K562 (cell line): Measurements from ENCODE around the gene CCP110. TPM values are rescaled to one million over a fixed set of nuclear protein-coding genes. Genes with fewer than 3 reads are reported as not detected.

ENCODE experiments used
- ATAC-seq: fragments of 200-7000 bp; cut with Tn5 transposase; 3 replicates; pipeline ENCODE4 v1.9.1; 2020; ENCODE audit warnings: moderate library complexity
- BruUV-seq: library from RNA; stranded (reverse); fragments of 400-500 nt; replicated peaks from 2 replicates; lab custom pipeline; 2021; lab: Mats Ljungman, UMichigan
- CTCF ChIA-PET: fragments of 300-600 bp; formaldehyde crosslinking; extraction: SDS; loops from one replicate; lab custom pipeline; 2021; ENCODE audit warnings: low intra/inter-chr PET ratio; lab: Yijun Ruan, JAX
- POLR2A ChIA-PET: fragments of 300-600, 350-650 bp; sonication (Branson Sonifier 250); formaldehyde crosslinking; extraction: SDS; loops from one replicate; lab custom pipeline; 2021; ENCODE audit warnings: antibody characterized with exemption, inconsistent platforms; lab: Yijun Ruan, JAX
- DNase-seq, 4 experiments: peaks; one replicate each; pipeline versions ENCODE4 v3.0.0 to v3.0.0-alpha.2; 2011 to 2018; ENCODE audit warnings: low spot score in 3 of 4, mixed read lengths in 3 of 4; ENCODE audit errors: extremely low read depth in 1 of 4
- FAIRE-seq: peaks from 2 replicates; lab custom pipeline; 2011; peaks lifted over from hg19 to GRCh38; lab: Jason Lieb, UNC
- H2AFZ ChIP-seq: 2 replicates; pipeline ENCODE4 v1.6.0; 2011; ENCODE audit warnings: low read depth, low read length, control low read depth, inconsistent platforms
- H3K27ac ChIP-seq: fragments of 200-600 bp; 3 replicates; pipeline ENCODE4 v1.8.0; 2011; ENCODE audit warnings: low read depth, mild to moderate bottlenecking, control low read depth, inconsistent platforms, low read length, moderate library complexity, mixed read lengths; ENCODE audit errors: extremely low read depth
- H3K27me3 ChIP-seq, 2 experiments: fragments of 300-600 bp in 1 of 2; 2 replicates in 1 of 2; 3 replicates in 1 of 2; pipeline versions ENCODE4 v1.6.0 to v1.8.0; 2011; ENCODE audit warnings: inconsistent platforms in 2 of 2, low read length in 2 of 2, mild to moderate bottlenecking in 1 of 2, mixed read lengths in 1 of 2, moderate library complexity in 1 of 2; ENCODE audit not compliant: control insufficient read depth in 2 of 2, insufficient read depth in 2 of 2
- H3K36me3 ChIP-seq: fragments of 300-600 bp; 3 replicates; pipeline ENCODE4 v1.8.0; 2011; ENCODE audit warnings: mild to moderate bottlenecking, low read length, inconsistent platforms; ENCODE audit not compliant: control insufficient read depth, insufficient read depth
- H3K4me1 ChIP-seq, 2 experiments: fragments of 200-600 bp in 1 of 2; replicated peaks in 1 of 2; 2 replicates in 1 of 2; 3 replicates in 1 of 2; pipeline versions ENCODE4 v1.5.1 to v1.8.0; 2011; ENCODE audit warnings: inconsistent platforms in 2 of 2, low read length in 2 of 2, mild to moderate bottlenecking in 1 of 2, mixed read lengths in 1 of 2, moderate library complexity in 1 of 2; ENCODE audit not compliant: control insufficient read depth in 2 of 2, insufficient read depth in 2 of 2
- H3K4me2 ChIP-seq: 2 replicates; pipeline ENCODE4 v1.6.1; 2011; ENCODE audit warnings: low read length, control low read depth, inconsistent platforms, mixed read lengths; ENCODE audit not compliant: insufficient read depth
- H3K4me3 ChIP-seq: fragments of 200-600 bp; sonication (generic), shearing (Covaris generic); 2 replicates; pipeline ENCODE4 v1.5.1; 2016; ENCODE audit warnings: control low read depth, inconsistent platforms
- H3K79me2 ChIP-seq: fragments of 200-600 bp; 3 replicates; pipeline ENCODE4 v1.8.0; 2011; ENCODE audit warnings: low read length, inconsistent platforms; ENCODE audit not compliant: control insufficient read depth, insufficient read depth
- H3K9ac ChIP-seq, 2 experiments: 2 replicates each; pipeline versions ENCODE4 v1.6.0 to v1.6.1; 2011; ENCODE audit warnings: low read depth in 2 of 2, low read length in 2 of 2, control low read depth in 1 of 2, inconsistent platforms in 1 of 2, mild to moderate bottlenecking in 1 of 2, mixed read lengths in 1 of 2; ENCODE audit not compliant: insufficient read depth in 1 of 2
- H3K9me1 ChIP-seq: one replicate; pipeline ENCODE4 v1.6.0; 2011; ENCODE audit warnings: inconsistent platforms, mild to moderate bottlenecking, low read length, moderate library complexity; ENCODE audit not compliant: control insufficient read depth, insufficient read depth
- H3K9me3 ChIP-seq: replicated peaks from 2 replicates; pipeline ENCODE4 v1.5.1; 2011; ENCODE audit warnings: low read depth, low read length, inconsistent platforms; ENCODE audit not compliant: control insufficient read depth, insufficient read depth
- H4K20me1 ChIP-seq: replicated peaks from 2 replicates; pipeline ENCODE4 v1.6.1; 2011; ENCODE audit warnings: low read length, inconsistent platforms, mixed read lengths; ENCODE audit not compliant: control insufficient read depth, insufficient read depth
- CTBP1 ChIP-seq: fragments of 450-650 bp; IDR thresholded peaks from 2 replicates; pipeline ENCODE4 v1.6.1; 2016; ENCODE audit warnings: borderline replicate concordance
- ESRRA ChIP-seq: fragments of 450-650 bp; IDR thresholded peaks from 2 replicates; pipeline ENCODE4 v1.6.1; 2014; ENCODE audit warnings: low read depth, mild to moderate bottlenecking, moderate library complexity, borderline replicate concordance
- GABPA ChIP-seq: fragments of 200-800 bp; sonication (Bioruptor generic); conservative IDR thresholded peaks from 2 replicates; pipeline ENCODE4 v1.6.1; 2016; ENCODE audit warnings: low read depth, missing genetic modification characterization, missing compliant biosample characterization
- ILK ChIP-seq: fragments of 450-650 bp; IDR thresholded peaks from 2 replicates; pipeline ENCODE4 v1.6.1; 2016; ENCODE audit warnings: missing genetic modification characterization, low read depth, mild to moderate bottlenecking, missing compliant biosample characterization, moderate library complexity, borderline replicate concordance
- IRF2 ChIP-seq: sonication (generic); formaldehyde crosslinking; IDR thresholded peaks from 2 replicates; pipeline ENCODE4 v1.8.1; 2022; ENCODE audit warnings: mild to moderate bottlenecking, missing genetic modification reagents
- KAT7 ChIP-seq: sonication (generic); formaldehyde crosslinking; IDR thresholded peaks from 2 replicates; pipeline ENCODE4 v1.8.0; 2022; ENCODE audit warnings: missing genetic modification reagents, mild to moderate bottlenecking, borderline replicate concordance
- KLF1 ChIP-seq: fragments of 450-650 bp; IDR thresholded peaks from 2 replicates; pipeline ENCODE4 v1.6.1; 2016; ENCODE audit warnings: missing genetic modification characterization, missing compliant biosample characterization
- MCM2 ChIP-seq: fragments of 450-650 bp; IDR thresholded peaks from 2 replicates; pipeline ENCODE4 v1.6.1; 2017; ENCODE audit warnings: low read depth, mild to moderate bottlenecking
- PYGO2 ChIP-seq: fragments of 450-650 bp; IDR thresholded peaks from 2 replicates; pipeline ENCODE4 v1.6.1; 2016; ENCODE audit warnings: mild to moderate bottlenecking, missing genetic modification characterization, moderate library complexity, missing compliant biosample characterization
- SIRT6 ChIP-seq: IDR thresholded peaks from one replicate; pipeline ENCODE4 v1.6.1; 2012; ENCODE audit warnings: low read depth, mild to moderate bottlenecking, control low read depth, inconsistent platforms, low read length, moderate library complexity
- SIX5 ChIP-seq, 2 experiments: IDR thresholded peaks; 2 replicates each; pipeline ENCODE4 v1.6.1; 2011; ENCODE audit warnings: low read length in 2 of 2, borderline replicate concordance in 1 of 2, low read depth in 1 of 2, mild to moderate bottlenecking in 1 of 2, moderate library complexity in 1 of 2; ENCODE audit not compliant: insufficient read depth in 1 of 2
- ZFP36 ChIP-seq: fragments of 150-350 bp; IDR thresholded peaks from 2 replicates; pipeline ENCODE4 v1.6.1; 2018; ENCODE audit warnings: low read length, low read depth; ENCODE audit not compliant: partially characterized antibody
- ZKSCAN3 ChIP-seq: fragments of 250-450 bp; sonication (Bioruptor Pico); IDR thresholded peaks from 2 replicates; pipeline ENCODE4 v1.4.0; 2020
- ZNF184 ChIP-seq: sonication (generic); formaldehyde crosslinking; IDR thresholded peaks from 2 replicates; pipeline ENCODE4 v1.5.0; 2020; ENCODE audit warnings: missing genetic modification reagents
- ZNF384 ChIP-seq: IDR thresholded peaks from 2 replicates; pipeline ENCODE4 v1.6.1; 2012; ENCODE audit warnings: low read depth, low read length, improper control_type of control experiment
- ZNF766 ChIP-seq: fragments of 200-800 bp; sonication (Bioruptor generic); conservative IDR thresholded peaks from 2 replicates; pipeline ENCODE4 v1.6.1; 2016; ENCODE audit warnings: missing genetic modification characterization, missing compliant biosample characterization
- WGBS: fragments of 100-300 bp; shearing (Covaris generic); methylation state at CpG from one replicate; pipeline ENCODE4 v1.1.6; 2016; ENCODE audit warnings: low coverage, mixed read lengths; ENCODE audit not compliant: insufficient coverage; ENCODE audit errors: missing lambda C conversion rate; 5-methylcytosine and 5-hydroxymethylcytosine counted together
- in situ Hi-C: fragments of 300-500 bp; cut with MboI; formaldehyde crosslinking; loops from 4 replicates; pipeline ENCODE4 v1.15.0; 2018; ENCODE audit warnings: inconsistent platforms, mixed read lengths
- intact Hi-C: fragments of 100-400 bp; cut with micrococcal nuclease; formaldehyde crosslinking; loops from 2 replicates; pipeline ENCODE4 v1.14.2; 2022
- polyA plus RNA-seq, 8 experiments: library from polyadenylated mRNA; depleted of rRNA in 4 of 8; stranded (reverse) in 5 of 8; unstranded in 3 of 8; fragments of >200 nt; fragmentation: Nextera tagmentation in 2 of 8; fragmentation: Illumina TruSeq in 1 of 8; extraction: Ambion mirVana in 2 of 8; extraction: Trizol in 1 of 8; gene quantifications; 2 replicates each; pipeline versions ENCODE4 v1.2.1 to v1.2.3, GENCODE V29; 2011 to 2014; ENCODE audit warnings: inconsistent platforms in 1 of 8, missing spikeins in 1 of 8
- total RNA-seq, 7 experiments: library from RNA; depleted of rRNA in 6 of 7; stranded (reverse); fragments of >200 nt in 6 of 7; fragmentation: Illumina TruSeq in 2 of 7; extraction: Trizol in 2 of 7; gene quantifications; 2 replicates each; pipeline versions ENCODE4 v1.2.1 to v1.2.3, GENCODE V29; 2011 to 2021; ENCODE audit warnings: low replicate concordance in 1 of 7
- TF ChIP-seq, protein P1 (sequence below): fragments of 250-450 bp; sonication (Bioruptor Pico); IDR thresholded peaks from 2 replicates; pipeline ENCODE4 v1.5.0; 2021
- TF ChIP-seq, protein P2 (sequence below): sonication (generic); formaldehyde crosslinking; IDR thresholded peaks from 2 replicates; pipeline ENCODE4 v1.8.0; 2023; ENCODE audit warnings: mild to moderate bottlenecking, missing genetic modification reagents
- TF ChIP-seq, protein P3 (sequence below): fragments of 250-450 bp; sonication (Bioruptor Pico); IDR thresholded peaks from 2 replicates; pipeline ENCODE4 v1.8.0; 2021; ENCODE audit warnings: moderate library complexity, mild to moderate bottlenecking, inconsistent platforms

CCP110 gene
- total and polyA plus RNA-seq, 9 of the 15 experiments (the other 6 are each of a cell fraction or from before 2014, with no cell fraction given): 3.5 to 16.1 (median 12.1) TPM

GRCh38 chr16:19518388-19518787 is 5.4 kb upstream of the CCP110 start:
- H3K27me3 ChIP-seq: no peaks in the 10 kb centered on the region
- peaks cover 18 to 39% of the 10 kb centered on the region in 2 experiments; a peak in 4 of 5 replicates for H3K4me1 ChIP-seq
- H3K9me1 ChIP-seq: no peaks in the 10 kb centered on the region
- no peak overlapping the region for H3K4me2 ChIP-seq
- BruUV-seq: no TSS peak
- H3K27ac ChIP-seq: no peak overlapping the region
- no peak overlapping the region for H3K4me3 ChIP-seq
- no peak overlapping the region for H3K9ac ChIP-seq
- ATAC-seq: no peak
- DNase-seq: no peak
- WGBS: 27% methylated on average over 2 of the region's 2 CpGs
- POLR2A ChIA-PET: interaction anchor here (1.4 kb wide), 1 partner anchor 10 kb away, joined by 4 read pairs; no protein-coding TSS in a partner anchor
- no peaks in the 10 kb centered on the region for H3K9me3 ChIP-seq
- no peak for FAIRE-seq
- peaks cover 35% of the 10 kb centered on the region for H3K36me3 ChIP-seq
- intact Hi-C loops: no loop called here
- CTCF ChIA-PET: no interaction called here
- no peak overlapping the region for H2AFZ ChIP-seq
- TF ChIP-seq SIX5 (IDR thresholded peaks at IDR 0.05; ENCODE audit: borderline replicate concordance in 1 of 2, insufficient read depth in 1 of 2, low read depth in 1 of 2, low read length in 2 of 2): no peak
- TF ChIP-seq ZNF384: no peak
- no peak for TF ChIP-seq CTBP1
- no peak for TF ChIP-seq GABPA (tag)
- no peak for TF ChIP-seq KAT7 (CRISPR knock-in tag)
- TF ChIP-seq, protein P1, sequence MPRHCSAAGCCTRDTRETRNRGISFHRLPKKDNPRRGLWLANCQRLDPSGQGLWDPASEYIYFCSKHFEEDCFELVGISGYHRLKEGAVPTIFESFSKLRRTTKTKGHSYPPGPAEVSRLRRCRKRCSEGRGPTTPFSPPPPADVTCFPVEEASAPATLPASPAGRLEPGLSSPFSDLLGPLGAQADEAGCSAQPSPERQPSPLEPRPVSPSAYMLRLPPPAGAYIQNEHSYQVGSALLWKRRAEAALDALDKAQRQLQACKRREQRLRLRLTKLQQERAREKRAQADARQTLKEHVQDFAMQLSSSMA (CRISPR knock-in tag): no peak
- TF ChIP-seq ESRRA: no peak
- no peak for TF ChIP-seq ZNF184 (CRISPR knock-in tag)
- TF ChIP-seq ZFP36: no peak
- no peak for TF ChIP-seq IRF2 (CRISPR knock-in tag)
- no peak for TF ChIP-seq MCM2
- no peak for TF ChIP-seq ZNF766 (CRISPR knock-in tag)
- TF ChIP-seq SIRT6: no peak
- TF ChIP-seq, protein P2, sequence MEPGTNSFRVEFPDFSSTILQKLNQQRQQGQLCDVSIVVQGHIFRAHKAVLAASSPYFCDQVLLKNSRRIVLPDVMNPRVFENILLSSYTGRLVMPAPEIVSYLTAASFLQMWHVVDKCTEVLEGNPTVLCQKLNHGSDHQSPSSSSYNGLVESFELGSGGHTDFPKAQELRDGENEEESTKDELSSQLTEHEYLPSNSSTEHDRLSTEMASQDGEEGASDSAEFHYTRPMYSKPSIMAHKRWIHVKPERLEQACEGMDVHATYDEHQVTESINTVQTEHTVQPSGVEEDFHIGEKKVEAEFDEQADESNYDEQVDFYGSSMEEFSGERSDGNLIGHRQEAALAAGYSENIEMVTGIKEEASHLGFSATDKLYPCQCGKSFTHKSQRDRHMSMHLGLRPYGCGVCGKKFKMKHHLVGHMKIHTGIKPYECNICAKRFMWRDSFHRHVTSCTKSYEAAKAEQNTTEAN (CRISPR knock-in tag): no peak
- no peak for TF ChIP-seq ZKSCAN3 (CRISPR knock-in tag)
- no peak for TF ChIP-seq ILK (tag)
- TF ChIP-seq PYGO2 (tag): no peak
- no peak for TF ChIP-seq KLF1 (tag)
- TF ChIP-seq, protein P3, sequence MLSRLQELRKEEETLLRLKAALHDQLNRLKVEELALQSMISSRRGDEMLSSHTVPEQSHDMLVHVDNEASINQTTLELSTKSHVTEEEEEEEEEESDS (CRISPR knock-in tag): no peak
- H3K79me2 ChIP-seq: peaks cover 43% of the 10 kb centered on the region
- in situ Hi-C loops: loop anchor here (10.0 kb wide), 1 partner anchor 434 kb away; no protein-coding TSS in a partner anchor
- H4K20me1 ChIP-seq: no peaks in the 10 kb centered on the region
